Keratinocyte (primary cell): ENCODE results near the gene SPOCK1. TPM values are rescaled to one million over a fixed set of nuclear protein-coding genes. Genes with fewer than 3 reads are reported as not detected.

Source experiments
- DNase-seq: peaks from one replicate; pipeline ENCODE4 v3.0.0-alpha.2; 2011; ENCODE audit warnings: low read depth, missing footprints, low spot score
- FAIRE-seq: peaks from 2 replicates; lab custom pipeline; 2011; peaks lifted over from hg19 to GRCh38; lab: Jason Lieb, UNC
- H2AFZ ChIP-seq: 2 replicates; pipeline ENCODE4 v1.6.0; 2012; ENCODE audit warnings: low read length, control low read depth, inconsistent platforms; ENCODE audit not compliant: control insufficient read depth
- H3K27ac ChIP-seq: 2 replicates; pipeline ENCODE4 v1.5.1; 2011; ENCODE audit warnings: low read length; ENCODE audit not compliant: control insufficient read depth, insufficient read depth
- H3K27me3 ChIP-seq: 3 replicates; pipeline ENCODE4 v1.6.0; 2011; ENCODE audit warnings: low read length; ENCODE audit not compliant: control insufficient read depth, insufficient read depth; ENCODE audit errors: extremely low read depth
- H3K36me3 ChIP-seq, 2 experiments: 2 replicates in 1 of 2; 3 replicates in 1 of 2; pipeline ENCODE4 v1.5.1; 2011; ENCODE audit warnings: low read length in 2 of 2, mild to moderate bottlenecking in 1 of 2; ENCODE audit not compliant: control insufficient read depth in 2 of 2, insufficient read depth in 2 of 2; ENCODE audit errors: extremely low read depth in 1 of 2
- H3K4me1 ChIP-seq: 3 replicates; pipeline ENCODE4 v1.5.1; 2011; ENCODE audit warnings: low read length; ENCODE audit not compliant: control insufficient read depth, insufficient read depth; ENCODE audit errors: extremely low read depth
- H3K4me2 ChIP-seq: 3 replicates; pipeline ENCODE4 v1.6.0; 2011; ENCODE audit warnings: low read depth, low read length; ENCODE audit not compliant: control insufficient read depth, insufficient read depth; ENCODE audit errors: extremely low read depth
- H3K4me3 ChIP-seq, 3 experiments: fragments of 200-600 bp in 1 of 3; sonication (generic) in 1 of 3; 2 replicates in 2 of 3; 3 replicates in 1 of 3; pipeline ENCODE4 v1.5.1; 2011 to 2016; ENCODE audit warnings: low read length in 3 of 3, mild to moderate bottlenecking in 3 of 3, control low read depth in 2 of 3, inconsistent platforms in 1 of 3, low read depth in 1 of 3, mixed read lengths in 1 of 3, mixed run types in 1 of 3, moderate library complexity in 1 of 3; ENCODE audit not compliant: control insufficient read depth in 2 of 3, insufficient read depth in 2 of 3; ENCODE audit errors: extremely low read depth in 1 of 3
- H3K79me2 ChIP-seq: 2 replicates; pipeline ENCODE4 v1.6.0; 2012; ENCODE audit warnings: low read length; ENCODE audit not compliant: control insufficient read depth, insufficient read depth
- H3K9ac ChIP-seq: 3 replicates; pipeline ENCODE4 v1.6.0; 2011; ENCODE audit warnings: low read length; ENCODE audit not compliant: control insufficient read depth, insufficient read depth; ENCODE audit errors: extremely low read depth
- H3K9me1 ChIP-seq: 3 replicates; pipeline ENCODE4 v1.6.0; 2011; ENCODE audit warnings: low read length; ENCODE audit not compliant: control insufficient read depth, insufficient read depth; ENCODE audit errors: extremely low read depth
- H3K9me3 ChIP-seq: 2 replicates; pipeline ENCODE4 v1.5.1; 2012; ENCODE audit warnings: low read depth, low read length; ENCODE audit not compliant: control insufficient read depth
- H4K20me1 ChIP-seq: 3 replicates; pipeline ENCODE4 v1.6.0; 2011; ENCODE audit warnings: low read length; ENCODE audit not compliant: control insufficient read depth, insufficient read depth; ENCODE audit errors: extremely low read depth
- EZH2 ChIP-seq: IDR thresholded peaks from one replicate; pipeline ENCODE4 v1.6.1; 2012; ENCODE audit warnings: inconsistent platforms, mild to moderate bottlenecking, low read length, moderate library complexity
- dilution Hi-C: fragments of 300-500 bp; cut with MboI; formaldehyde crosslinking; loops from one replicate; pipeline ENCODE4 v1.7.0; 2020; ENCODE audit warnings: low sequenced_read_pairs; ENCODE audit not compliant: extremely low pct_ligation_motif_present
- polyA plus RNA-seq, 5 experiments: library from polyadenylated mRNA; depleted of rRNA in 3 of 5; stranded (reverse) in 3 of 5; stranded (forward) in 1 of 5; unstranded in 1 of 5; fragments of >200 nt; gene quantifications; 1 replicate in 1 of 5; 2 replicates in 3 of 5; 3 replicates in 1 of 5; pipeline versions ENCODE4 v1.2.1 to v1.2.3, GENCODE V29; 2011 to 2012; ENCODE audit warnings: missing spikeins in 2 of 5, low read depth in 1 of 5, low replicate concordance in 1 of 5
- TF ChIP-seq, protein P1 (sequence below), 3 experiments: IDR thresholded peaks in 1 of 3; conservative IDR thresholded peaks in 1 of 3; optimal IDR thresholded peaks in 1 of 3; 2 replicates in 2 of 3; 3 replicates in 1 of 3; pipeline versions ENCODE3 to v1.5.1; 2011; ENCODE audit warnings: low read length in 3 of 3, mild to moderate bottlenecking in 3 of 3, moderate library complexity in 2 of 3, control low read depth in 1 of 3, inconsistent platforms in 1 of 3; ENCODE audit not compliant: insufficient read depth in 2 of 3; ENCODE audit errors: extremely low read depth in 1 of 3

The SPOCK1 gene
- polyA plus RNA-seq, 1 donor (not counting 4 experiments of a cell fraction or from before 2014, with no cell fraction given), result 5.5 TPM

DNA sequence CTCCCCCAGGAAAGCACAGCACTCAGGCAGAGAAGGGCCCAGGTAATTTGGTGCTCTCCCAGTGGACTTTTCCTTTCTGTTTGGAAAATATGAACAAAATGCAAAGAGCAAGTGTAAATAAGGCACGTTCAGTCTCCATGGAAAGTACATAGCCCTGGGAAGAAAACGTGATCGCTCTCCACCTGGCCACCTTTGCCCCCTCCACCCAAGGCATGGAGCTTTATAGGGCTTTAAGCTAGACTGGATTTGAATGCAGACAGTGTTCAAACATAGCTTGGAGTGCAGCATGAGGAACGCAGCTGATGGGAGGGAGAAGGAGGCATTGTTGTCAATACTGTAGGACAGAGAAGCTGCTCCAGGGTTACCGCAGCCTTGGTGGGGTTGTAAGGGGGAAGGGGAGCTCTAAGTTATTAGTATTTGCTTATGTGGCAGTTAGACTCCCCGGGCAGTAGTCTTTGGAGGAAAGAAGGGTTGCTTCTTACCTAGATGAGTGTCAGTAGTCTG lies 500.2 kb downstream of the SPOCK1 start:
- Histone ChIP-seq H3K27me3 (no peaks in the 10 kb centered on the region), H3K9me1 (no peaks in the 10 kb centered on the region), H2AFZ (no peak overlapping the region), H3K79me2 (no peaks in the 10 kb centered on the region), H3K27ac (no peak overlapping the region), H4K20me1 (no peaks in the 10 kb centered on the region), H3K4me1 (no peaks in the 10 kb centered on the region), H3K36me3 (no peaks in the 10 kb centered on the region), H3K9me3 (no peaks in the 10 kb centered on the region), H3K4me3 (no peak overlapping the region), H3K9ac (no peak overlapping the region), H3K4me2 (no peak overlapping the region)
- TF ChIP-seq EZH2, result no peak
- TF ChIP-seq, protein P1, sequence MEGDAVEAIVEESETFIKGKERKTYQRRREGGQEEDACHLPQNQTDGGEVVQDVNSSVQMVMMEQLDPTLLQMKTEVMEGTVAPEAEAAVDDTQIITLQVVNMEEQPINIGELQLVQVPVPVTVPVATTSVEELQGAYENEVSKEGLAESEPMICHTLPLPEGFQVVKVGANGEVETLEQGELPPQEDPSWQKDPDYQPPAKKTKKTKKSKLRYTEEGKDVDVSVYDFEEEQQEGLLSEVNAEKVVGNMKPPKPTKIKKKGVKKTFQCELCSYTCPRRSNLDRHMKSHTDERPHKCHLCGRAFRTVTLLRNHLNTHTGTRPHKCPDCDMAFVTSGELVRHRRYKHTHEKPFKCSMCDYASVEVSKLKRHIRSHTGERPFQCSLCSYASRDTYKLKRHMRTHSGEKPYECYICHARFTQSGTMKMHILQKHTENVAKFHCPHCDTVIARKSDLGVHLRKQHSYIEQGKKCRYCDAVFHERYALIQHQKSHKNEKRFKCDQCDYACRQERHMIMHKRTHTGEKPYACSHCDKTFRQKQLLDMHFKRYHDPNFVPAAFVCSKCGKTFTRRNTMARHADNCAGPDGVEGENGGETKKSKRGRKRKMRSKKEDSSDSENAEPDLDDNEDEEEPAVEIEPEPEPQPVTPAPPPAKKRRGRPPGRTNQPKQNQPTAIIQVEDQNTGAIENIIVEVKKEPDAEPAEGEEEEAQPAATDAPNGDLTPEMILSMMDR (optimal IDR thresholded peaks at IDR 0.05 in 1 of 3, IDR thresholded peaks at IDR 0.05 in 1 of 3, conservative IDR thresholded peaks at IDR 0.05 in 1 of 3; ENCODE audit: extremely low read depth in 1 of 3, insufficient read depth in 2 of 3, low read length in 3 of 3), result no peak
- no peak for DNase-seq
- no peak for FAIRE-seq
- dilution Hi-C loops, result no loop called here

DNA sequence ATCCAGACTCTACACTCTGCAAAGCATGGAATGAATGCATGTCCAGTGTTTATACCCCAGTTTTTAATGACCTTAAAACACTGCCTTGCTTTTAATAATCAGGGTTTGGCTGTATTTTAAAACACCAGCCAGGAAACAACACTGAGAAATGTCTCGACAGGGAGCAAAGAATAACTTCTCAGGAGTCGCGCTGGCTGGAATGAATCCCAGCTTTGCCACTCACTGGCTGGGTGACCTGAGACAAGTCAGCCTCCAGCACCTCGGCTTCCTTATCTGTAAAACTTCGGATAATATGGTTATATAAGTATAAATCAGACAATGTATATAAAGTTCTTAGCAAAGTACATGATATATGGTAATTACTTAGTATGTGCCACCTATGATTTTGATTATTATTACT lies 505.0 kb downstream of the SPOCK1 start:
- no peak overlapping the region for H3K4me2 ChIP-seq
- no peaks in the 10 kb centered on the region for H3K27me3 ChIP-seq
- H3K4me3 ChIP-seq, result no peak overlapping the region
- dilution Hi-C loops, result no loop called here
- DNase-seq (no peak), FAIRE-seq (no peak)
- no peaks in the 10 kb centered on the region for H3K79me2 ChIP-seq
- no peaks in the 10 kb centered on the region for H3K4me1 ChIP-seq
- H2AFZ ChIP-seq, result no peak overlapping the region
- H4K20me1 ChIP-seq, result no peaks in the 10 kb centered on the region
- H3K27ac ChIP-seq, result no peak overlapping the region
- no peaks in the 10 kb centered on the region for H3K36me3 ChIP-seq
- TF ChIP-seq, protein P1 (optimal IDR thresholded peaks at IDR 0.05 in 1 of 3, IDR thresholded peaks at IDR 0.05 in 1 of 3, conservative IDR thresholded peaks at IDR 0.05 in 1 of 3; ENCODE audit: extremely low read depth in 1 of 3, insufficient read depth in 2 of 3, low read length in 3 of 3), result no peak
- TF ChIP-seq EZH2, result no peak
- H3K9ac ChIP-seq, result no peak overlapping the region
- H3K9me1 ChIP-seq, result no peaks in the 10 kb centered on the region
- H3K9me3 ChIP-seq, result no peaks in the 10 kb centered on the region
